Smooth muscle cell (in vitro differentiated cells): ENCODE results near the gene TAS2R46. TPM values are rescaled to one million over a fixed set of nuclear protein-coding genes. Genes with fewer than 3 reads are reported as not detected.
"Not testable (repeated sequence)": the region's sequence is repeated elsewhere in the genome, so short reads cannot be mapped to it uniquely, and the experiment has no call there.

Source experiments
- DNase-seq: peaks from one replicate; lab custom pipeline; 2025; ENCODE audit not compliant: unreplicated experiment; lab: John Stamatoyannopoulos, UW
- H2AFZ ChIP-seq: fragments of 200-600 bp; sonication (generic); 2 replicates; pipeline ENCODE4 v1.6.0; 2016; ENCODE audit warnings: antibody characterized with exemption, low read depth, mild to moderate bottlenecking
- H3F3A ChIP-seq: fragments of 200-600 bp; sonication (generic); 2 replicates; pipeline ENCODE4 v1.6.0; 2017; ENCODE audit warnings: antibody characterized with exemption, low read depth
- H3K27ac ChIP-seq: fragments of 200-600 bp; sonication (generic); 2 replicates; pipeline ENCODE4 v1.5.1; 2016; ENCODE audit warnings: low read depth, mild to moderate bottlenecking
- H3K27me3 ChIP-seq: fragments of 200-600 bp; sonication (generic); 2 replicates; pipeline ENCODE4 v1.6.1; 2016; ENCODE audit warnings: low read depth, mild to moderate bottlenecking
- H3K36me3 ChIP-seq: fragments of 200-600 bp; sonication (generic); 2 replicates; pipeline ENCODE4 v1.5.1; 2016; ENCODE audit warnings: low read depth
- H3K4me1 ChIP-seq: fragments of 200-600 bp; sonication (generic); 2 replicates; pipeline ENCODE4 v1.5.1; 2016; ENCODE audit warnings: low read depth
- H3K4me2 ChIP-seq: fragments of 200-600 bp; sonication (generic); 2 replicates; pipeline ENCODE4 v1.6.0; 2016; ENCODE audit warnings: mild to moderate bottlenecking
- H3K4me3 ChIP-seq: fragments of 200-600 bp; sonication (generic); 2 replicates; pipeline ENCODE4 v1.5.1; 2016; ENCODE audit warnings: mild to moderate bottlenecking
- H3K79me2 ChIP-seq: fragments of 200-600 bp; sonication (generic); 2 replicates; pipeline ENCODE4 v1.6.0; 2016; ENCODE audit warnings: low read depth, mild to moderate bottlenecking
- H3K9ac ChIP-seq: fragments of 200-600 bp; sonication (generic); 2 replicates; pipeline ENCODE4 v1.6.0; 2016; ENCODE audit warnings: low read depth
- H3K9me3 ChIP-seq: fragments of 200-600 bp; sonication (generic); replicated peaks from 2 replicates; pipeline ENCODE4 v1.5.1; 2016; ENCODE audit warnings: low read depth
- H4K20me1 ChIP-seq: fragments of 200-600 bp; sonication (generic); 2 replicates; pipeline ENCODE4 v1.6.0; 2016; ENCODE audit warnings: low read depth
- WGBS: methylation state at CpG from one replicate; pipeline ENCODE4 v1.1.7; 2016; ENCODE audit warnings: low lambda C conversion rate; 5-methylcytosine and 5-hydroxymethylcytosine counted together
- polyA plus RNA-seq: library from polyadenylated mRNA; unstranded; fragments of >200 nt; fragmentation: Nextera tagmentation; extraction: Ambion mirVana; gene quantifications from 2 replicates; pipeline ENCODE4 v1.2.1, GENCODE V29; 2016
- total RNA-seq: library from RNA; depleted of rRNA; stranded (reverse); fragments of >200 nt; gene quantifications from 2 replicates; pipeline ENCODE4 v1.2.3, GENCODE V29; 2014
- TF ChIP-seq, protein P1 (sequence below): fragments of 200-600 bp; sonication (generic); IDR thresholded peaks from 2 replicates; pipeline ENCODE4 v1.5.1; 2017; ENCODE audit warnings: borderline replicate concordance, mild to moderate bottlenecking, antibody characterized with exemption; ENCODE audit not compliant: insufficient read depth, poor library complexity, severe bottlenecking

Gene TAS2R46
- total and polyA plus RNA-seq, 2 experiments from 2014 or later: 3.6 TPM; not detected in 1

DNA sequence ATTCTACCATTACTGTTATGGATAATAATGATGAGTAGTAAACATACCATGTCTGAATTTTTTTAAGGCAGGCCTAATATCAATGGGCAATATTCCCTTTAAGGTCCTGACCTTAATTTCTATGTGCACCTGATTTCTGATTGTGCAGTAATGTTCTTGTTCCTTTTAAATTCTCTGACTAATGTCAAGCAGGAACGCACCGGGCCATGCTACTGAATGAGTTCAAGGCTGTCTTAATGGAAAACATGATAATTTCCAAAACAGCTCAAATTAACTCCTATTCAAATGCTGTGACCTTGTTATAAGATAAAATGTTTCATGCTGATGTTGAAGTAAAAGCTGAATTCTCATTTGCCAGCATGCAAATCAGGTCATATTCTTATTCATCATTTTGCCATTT is 6.8 kb downstream of the TAS2R46 start:
- Histone ChIP-seq H3K4me1 (no peaks in the 10 kb centered on the region), H3K79me2 (peaks cover 34% of the 10 kb centered on the region), H3K4me3 (no peak overlapping the region), H3K27ac (no peak overlapping the region), H3K9ac (no peak overlapping the region), H2AFZ (no peak overlapping the region), H3F3A (no peaks in the 10 kb centered on the region), H3K9me3 (no peaks in the 10 kb centered on the region), H3K36me3 (peaks cover 6% of the 10 kb centered on the region), H3K27me3 (no peaks in the 10 kb centered on the region), H3K4me2 (no peak overlapping the region), H4K20me1 (peaks cover 14% of the 10 kb centered on the region)
- TF ChIP-seq, protein P1, sequence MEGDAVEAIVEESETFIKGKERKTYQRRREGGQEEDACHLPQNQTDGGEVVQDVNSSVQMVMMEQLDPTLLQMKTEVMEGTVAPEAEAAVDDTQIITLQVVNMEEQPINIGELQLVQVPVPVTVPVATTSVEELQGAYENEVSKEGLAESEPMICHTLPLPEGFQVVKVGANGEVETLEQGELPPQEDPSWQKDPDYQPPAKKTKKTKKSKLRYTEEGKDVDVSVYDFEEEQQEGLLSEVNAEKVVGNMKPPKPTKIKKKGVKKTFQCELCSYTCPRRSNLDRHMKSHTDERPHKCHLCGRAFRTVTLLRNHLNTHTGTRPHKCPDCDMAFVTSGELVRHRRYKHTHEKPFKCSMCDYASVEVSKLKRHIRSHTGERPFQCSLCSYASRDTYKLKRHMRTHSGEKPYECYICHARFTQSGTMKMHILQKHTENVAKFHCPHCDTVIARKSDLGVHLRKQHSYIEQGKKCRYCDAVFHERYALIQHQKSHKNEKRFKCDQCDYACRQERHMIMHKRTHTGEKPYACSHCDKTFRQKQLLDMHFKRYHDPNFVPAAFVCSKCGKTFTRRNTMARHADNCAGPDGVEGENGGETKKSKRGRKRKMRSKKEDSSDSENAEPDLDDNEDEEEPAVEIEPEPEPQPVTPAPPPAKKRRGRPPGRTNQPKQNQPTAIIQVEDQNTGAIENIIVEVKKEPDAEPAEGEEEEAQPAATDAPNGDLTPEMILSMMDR: no peak
- no peak for DNase-seq
- WGBS: 99% methylated on average over 2 of the region's 2 CpGs

DNA sequence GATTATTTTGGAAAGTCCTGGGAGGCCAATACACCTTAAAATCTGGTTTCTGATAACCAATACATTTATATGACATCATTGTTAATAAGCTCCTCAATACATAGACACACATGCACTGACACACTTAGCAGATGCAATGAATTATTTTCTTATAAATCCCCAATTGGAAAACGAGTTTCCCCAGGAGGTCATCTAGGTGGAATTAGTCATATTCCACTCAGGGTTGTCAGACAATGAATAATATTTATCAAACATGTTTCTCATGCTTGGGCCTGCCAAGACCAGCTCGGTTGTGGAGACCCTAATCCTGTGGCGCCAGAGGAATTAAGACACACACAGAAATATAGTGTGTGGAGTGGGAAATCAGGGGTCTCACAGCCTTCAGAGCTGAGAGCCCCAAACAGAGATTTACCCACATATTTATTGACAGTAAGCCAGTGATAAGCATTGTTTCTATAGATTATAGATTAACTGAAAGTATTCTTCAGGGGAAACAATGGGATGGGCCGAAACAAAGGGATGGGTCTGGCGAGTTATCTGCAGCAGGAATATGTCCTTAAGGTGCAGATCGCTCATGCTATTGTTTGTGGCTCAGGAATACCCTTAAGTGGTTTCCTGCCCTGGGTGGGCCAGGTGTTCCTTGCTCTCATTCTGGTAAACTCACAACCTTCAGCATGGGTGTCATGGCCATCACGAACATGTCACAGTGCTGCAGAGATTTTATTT is 12.1 kb downstream of the TAS2R46 start:
- not testable (repeated sequence) for H3F3A ChIP-seq, H3K9ac ChIP-seq, H3K4me3 ChIP-seq, H3K27ac ChIP-seq, H3K4me1 ChIP-seq, H2AFZ ChIP-seq, H4K20me1 ChIP-seq, H3K4me2 ChIP-seq, H3K9me3 ChIP-seq, H3K27me3 ChIP-seq, DNase-seq
- peaks cover 26% of the 10 kb centered on the region for H3K79me2 ChIP-seq
- 97% methylated on average over 7 of the region's 7 CpGs for WGBS
- H3K36me3 ChIP-seq: peaks cover 21% of the 10 kb centered on the region

DNA sequence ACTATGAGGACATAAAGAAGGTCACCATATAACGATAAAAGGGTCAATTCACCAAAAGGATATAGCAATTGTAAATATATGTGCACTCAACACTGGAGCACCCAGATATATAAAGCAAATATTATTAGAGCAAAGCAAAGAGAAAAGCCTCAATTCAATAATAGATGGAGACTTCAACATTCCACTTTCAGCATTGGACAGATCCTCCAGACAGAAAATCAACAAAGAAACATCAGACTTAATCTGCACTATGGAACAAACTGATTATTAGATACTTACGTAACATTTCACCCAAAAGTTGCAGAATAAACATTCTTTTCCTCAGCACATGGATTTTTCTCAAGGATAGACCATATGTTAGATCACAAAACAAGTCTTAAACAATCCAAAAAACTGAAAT is 20.7 kb downstream of the TAS2R46 start:
- H3K9me3 ChIP-seq, H3K27ac ChIP-seq, H3K4me2 ChIP-seq, H3F3A ChIP-seq, H3K36me3 ChIP-seq, DNase-seq, H2AFZ ChIP-seq, H3K9ac ChIP-seq, H3K4me3 ChIP-seq, H3K4me1 ChIP-seq, H3K27me3 ChIP-seq: not testable (repeated sequence)
- Histone ChIP-seq H4K20me1 (peaks cover 40% of the 10 kb centered on the region), H3K79me2 (peaks cover 47% of the 10 kb centered on the region)
- WGBS: 73% methylated on average over 2 of the region's 2 CpGs

DNA sequence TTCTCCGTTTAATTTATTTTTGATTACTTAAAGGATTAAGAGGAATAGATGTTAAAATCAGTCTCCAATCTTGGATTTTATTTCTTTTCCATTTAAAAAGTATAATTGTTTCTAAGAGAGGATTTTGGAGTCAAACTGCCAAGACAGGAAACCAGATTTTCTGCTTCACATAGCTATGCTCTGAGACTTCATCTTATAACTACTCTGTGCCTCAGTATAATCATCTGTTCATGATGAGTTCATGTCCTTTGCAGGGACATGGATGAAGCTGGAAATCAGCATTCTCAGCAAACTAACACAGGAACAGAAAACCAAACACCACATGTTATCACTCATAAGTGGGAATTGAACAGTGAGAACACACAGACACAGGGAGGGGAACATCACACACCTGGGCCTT is 21.9 kb downstream of the TAS2R46 start:
- 94% methylated on average over 1 of the region's 1 CpG for WGBS
- Histone ChIP-seq H3K4me1 (no peaks in the 10 kb centered on the region), H3K79me2 (peaks cover 42% of the 10 kb centered on the region), H3K27me3 (no peaks in the 10 kb centered on the region), H3K27ac (no peak overlapping the region), H2AFZ (no peak overlapping the region), H3F3A (no peaks in the 10 kb centered on the region), H3K4me2 (no peak overlapping the region), H4K20me1 (peaks cover 40% of the 10 kb centered on the region), H3K9ac (no peak overlapping the region), H3K36me3 (peaks cover 3% of the 10 kb centered on the region), H3K9me3 (no peaks in the 10 kb centered on the region), H3K4me3 (no peak overlapping the region)
- no peak for DNase-seq
- TF ChIP-seq, protein P1: no peak
